Activated CD8-positive, alpha-beta T cell treated with anti-CD3 and anti-CD28 coated beads for 36 hours (primary cell): ENCODE measurements around the gene RPL22. TPM values are rescaled to one million over a fixed set of nuclear protein-coding genes. Genes with fewer than 3 reads are reported as not detected.

Source experiments
- ATAC-seq: fragments of 200-7000 bp; cut with Tn5 transposase; one replicate; pipeline ENCODE4 v1.10.0; 2021; ENCODE audit warnings: mild to moderate bottlenecking, moderate library complexity
- CTCF ChIA-PET: fragments of 350-600 bp; sonication (Branson Sonifier 250); formaldehyde crosslinking; loops from one replicate; lab custom pipeline; 2021; ENCODE audit warnings: antibody characterized with exemption; lab: Charles Lee
- POLR2A ChIA-PET: fragments of 350-600 bp; sonication (Branson Sonifier 250); formaldehyde crosslinking; loops from one replicate; lab custom pipeline; 2021; ENCODE audit warnings: antibody characterized with exemption; lab: Charles Lee
- DNase-seq: peaks from one replicate; pipeline ENCODE4 v3.0.0-alpha.2; 2020
- H3K27ac Mint-ChIP-seq: one replicate; pipeline ENCODE4 v1.8.0; 2021; ENCODE audit warnings: mild to moderate bottlenecking, mixed read lengths
- H3K27me3 Mint-ChIP-seq: one replicate; pipeline ENCODE4 v1.8.0; 2021; ENCODE audit warnings: mixed read lengths
- H3K36me3 Mint-ChIP-seq: one replicate; pipeline ENCODE4 v1.8.0; 2021; ENCODE audit warnings: low read depth, mixed read lengths
- H3K4me1 Mint-ChIP-seq: one replicate; pipeline ENCODE4 v1.8.0; 2021; ENCODE audit warnings: low read depth, mixed read lengths
- H3K4me3 Mint-ChIP-seq: one replicate; pipeline ENCODE4 v1.8.0; 2021; ENCODE audit warnings: mild to moderate bottlenecking, moderate library complexity, mixed read lengths
- H3K9me3 Mint-ChIP-seq: one replicate; pipeline ENCODE4 v1.8.0; 2021; ENCODE audit warnings: mixed read lengths
- intact Hi-C: fragments of 100-400 bp; cut with micrococcal nuclease; formaldehyde crosslinking; loops from one replicate; pipeline ENCODE4 v1.10.0; 2022
- total RNA-seq, 2 experiments: library from RNA; stranded (reverse); gene quantifications; one replicate each; pipeline ENCODE4 v1.2.3, GENCODE V29; 2021
- TF ChIP-seq, protein P1 (sequence below): fragments of 200-600 bp; IDR thresholded peaks from one replicate; pipeline ENCODE4 v1.8.0; 2022; ENCODE audit warnings: antibody characterized with exemption, mild to moderate bottlenecking

Gene RPL22
- total RNA-seq, 2 experiments from 2014 or later = 372 to 473 TPM

DNA sequence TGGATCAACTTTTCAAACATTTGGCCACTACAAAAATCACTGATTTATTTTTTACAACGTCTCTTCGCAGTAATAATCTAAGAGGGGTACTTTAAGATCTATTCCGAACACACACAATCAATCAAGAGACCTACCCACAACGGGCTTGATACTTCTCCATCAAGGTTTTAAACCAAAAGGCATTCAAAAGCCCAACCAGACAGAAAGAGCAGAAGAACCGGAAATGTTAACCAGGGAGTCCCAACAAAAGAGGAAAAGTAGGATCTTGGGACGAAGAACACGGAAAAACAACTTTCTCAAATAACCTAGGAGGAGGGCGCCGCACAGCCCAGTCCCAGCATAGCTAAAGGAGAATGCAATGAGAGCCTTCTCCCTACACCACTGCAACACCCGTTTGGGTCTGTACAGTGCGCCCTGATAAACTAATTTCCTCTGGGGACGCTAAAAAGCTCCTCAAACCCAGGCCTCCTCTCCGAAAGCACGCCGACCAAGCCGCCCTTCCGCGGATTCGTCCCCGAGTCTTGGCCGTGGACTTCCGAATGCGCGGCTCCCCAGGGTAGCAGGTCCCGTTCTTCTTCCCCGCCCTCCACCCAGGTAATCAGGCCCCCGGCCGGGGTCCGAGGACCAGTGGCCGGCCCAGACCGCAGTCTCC is 623 bp downstream of the RPL22 start:
- Mint-ChIP-seq H3K4me1 (peaks cover 42% of the 10 kb centered on the region), H3K36me3 (peaks cover 40% of the 10 kb centered on the region), H3K27me3 (no peaks in the 10 kb centered on the region), H3K4me3 (peak overlapping the region; percentile 94), H3K9me3 (no peaks in the 10 kb centered on the region), H3K27ac (peak overlapping the region; percentile 90)
- ChIA-PET CTCF (interaction anchor here (0.8 to 2.1 kb wide), 4 partner anchors 8 to 48 kb away, joined by 3 to 14 read pairs (median 4); no protein-coding TSS in a partner anchor), POLR2A (interaction anchor here (0.5 to 4.0 kb wide), 6 partner anchors 9 to 134 kb away, joined by 3 to 32 read pairs (median 4); no protein-coding TSS in a partner anchor)
- TF ChIP-seq, protein P1, sequence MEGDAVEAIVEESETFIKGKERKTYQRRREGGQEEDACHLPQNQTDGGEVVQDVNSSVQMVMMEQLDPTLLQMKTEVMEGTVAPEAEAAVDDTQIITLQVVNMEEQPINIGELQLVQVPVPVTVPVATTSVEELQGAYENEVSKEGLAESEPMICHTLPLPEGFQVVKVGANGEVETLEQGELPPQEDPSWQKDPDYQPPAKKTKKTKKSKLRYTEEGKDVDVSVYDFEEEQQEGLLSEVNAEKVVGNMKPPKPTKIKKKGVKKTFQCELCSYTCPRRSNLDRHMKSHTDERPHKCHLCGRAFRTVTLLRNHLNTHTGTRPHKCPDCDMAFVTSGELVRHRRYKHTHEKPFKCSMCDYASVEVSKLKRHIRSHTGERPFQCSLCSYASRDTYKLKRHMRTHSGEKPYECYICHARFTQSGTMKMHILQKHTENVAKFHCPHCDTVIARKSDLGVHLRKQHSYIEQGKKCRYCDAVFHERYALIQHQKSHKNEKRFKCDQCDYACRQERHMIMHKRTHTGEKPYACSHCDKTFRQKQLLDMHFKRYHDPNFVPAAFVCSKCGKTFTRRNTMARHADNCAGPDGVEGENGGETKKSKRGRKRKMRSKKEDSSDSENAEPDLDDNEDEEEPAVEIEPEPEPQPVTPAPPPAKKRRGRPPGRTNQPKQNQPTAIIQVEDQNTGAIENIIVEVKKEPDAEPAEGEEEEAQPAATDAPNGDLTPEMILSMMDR = no peak
- peak; percentile 2 for ATAC-seq
- intact Hi-C loops = no loop called here
- peak; percentile 32 for DNase-seq

DNA sequence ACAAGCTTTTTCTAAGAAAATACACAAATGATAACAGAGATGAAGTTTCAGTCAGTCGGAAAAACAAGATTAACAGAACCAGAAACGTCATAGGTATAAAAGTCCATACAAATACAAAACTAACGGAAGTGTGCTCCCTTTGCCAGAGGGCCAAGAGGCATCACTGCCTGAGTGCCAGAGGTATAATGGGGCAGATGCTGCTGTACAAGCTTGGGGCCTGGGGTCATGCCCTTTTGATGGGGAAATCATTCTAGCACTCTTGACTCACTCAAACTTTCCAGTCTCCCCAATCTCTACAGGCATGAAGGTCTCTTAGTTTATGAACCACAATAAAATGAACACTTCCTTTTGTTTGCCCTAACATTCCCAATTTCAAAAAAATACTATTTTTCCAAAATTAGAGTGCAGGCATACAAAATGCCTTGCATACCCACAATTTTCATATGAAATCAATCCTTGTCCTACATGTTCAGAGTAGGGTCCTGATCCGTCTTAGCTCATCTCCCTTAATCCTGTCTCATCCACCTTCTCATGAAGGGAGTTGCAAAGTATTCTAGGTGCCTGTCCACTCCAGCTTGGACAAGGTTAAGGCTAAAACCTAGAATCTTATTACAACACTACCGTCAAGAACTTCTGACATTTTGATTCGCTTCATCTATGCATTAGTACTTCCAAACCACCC is 1.5 kb downstream of the RPL22 start:
- POLR2A ChIA-PET = interaction anchor here (0.9 to 4.0 kb wide), 5 partner anchors 9 to 37 kb away, joined by 3 to 32 read pairs (median 5); no protein-coding TSS in a partner anchor
- Mint-ChIP-seq H3K27me3 (no peaks in the 10 kb centered on the region), H3K9me3 (no peaks in the 10 kb centered on the region), H3K4me1 (peaks cover 44% of the 10 kb centered on the region), H3K27ac (peak overlapping the region; percentile 90), H3K36me3 (peaks cover 44% of the 10 kb centered on the region), H3K4me3 (peak overlapping the region; percentile 94)
- intact Hi-C loops = no loop called here
- CTCF ChIA-PET = interaction anchor here (0.8 to 2.1 kb wide), 3 partner anchors 9 to 15 kb away, joined by 3 to 14 read pairs (median 4); no protein-coding TSS in a partner anchor
- TF ChIP-seq, protein P1 = no peak
- no peak for ATAC-seq
- DNase-seq = peak; percentile 44

DNA sequence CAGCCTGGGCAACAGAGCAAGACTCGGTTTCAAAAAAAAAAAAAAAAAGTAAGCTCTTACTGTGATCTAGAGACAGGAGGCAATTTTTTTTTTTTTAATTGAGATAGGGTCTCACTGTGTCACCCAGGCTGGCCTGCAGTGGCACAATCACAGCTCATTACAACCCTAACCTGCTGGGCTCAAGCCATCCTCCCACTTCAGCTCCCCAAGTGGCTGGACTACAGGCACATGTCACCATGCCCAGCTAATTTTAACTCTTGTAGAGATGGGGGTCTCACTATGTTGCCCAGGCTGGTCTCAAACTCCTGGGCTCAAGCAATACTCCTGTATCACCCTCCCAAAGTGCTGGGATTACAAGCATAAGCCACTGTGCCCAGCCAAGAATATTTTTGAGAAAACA is 7.4 kb downstream of the RPL22 start:
- intact Hi-C loops = no loop called here
- no peak for DNase-seq
- Mint-ChIP-seq H3K9me3 (no peaks in the 10 kb centered on the region), H3K4me1 (peaks cover 36% of the 10 kb centered on the region), H3K27ac (no peak overlapping the region), H3K27me3 (no peaks in the 10 kb centered on the region), H3K4me3 (no peak overlapping the region), H3K36me3 (peaks cover 54% of the 10 kb centered on the region)
- POLR2A ChIA-PET = interaction anchor here (0.6 to 1.2 kb wide), 4 partner anchors 10 to 48 kb away, joined by 3 to 6 read pairs (median 4); partner anchors contain the start of gene ICMT
- no peak for ATAC-seq
- TF ChIP-seq, protein P1 = no peak
- CTCF ChIA-PET = interaction anchor here (0.9 to 1.2 kb wide), 2 partner anchors 9 to 13 kb away, joined by 3 to 5 read pairs; partner anchors contain the start of gene RNF207

DNA sequence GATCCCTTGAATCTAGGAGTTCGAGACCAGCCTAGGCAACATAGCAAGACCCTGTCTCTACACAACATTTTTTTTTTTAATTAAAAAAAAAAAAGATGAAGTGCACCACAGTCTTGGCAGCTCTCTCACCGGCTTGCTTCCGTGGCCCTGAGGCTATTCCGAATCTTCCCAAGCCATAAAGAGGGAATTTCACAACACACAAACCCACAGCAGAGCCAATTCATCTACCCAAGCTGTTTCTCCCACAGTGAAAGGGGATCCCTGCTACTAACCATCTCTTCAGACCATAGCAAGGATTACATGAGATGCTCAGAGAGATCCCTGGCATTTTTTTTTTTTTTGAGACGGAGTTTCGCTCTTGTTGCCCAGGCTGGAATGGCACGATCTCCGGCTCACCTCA is 10.9 kb downstream of the RPL22 start:
- POLR2A ChIA-PET = interaction anchor here (0.8 to 4.5 kb wide), 3 partner anchors 10 to 16 kb away, joined by 3 to 32 read pairs (median 3); partner anchors contain the start of gene RPL22
- DNase-seq = no peak
- CTCF ChIA-PET = interaction anchor here (0.9 kb wide), 1 partner anchor 16 kb away, joined by 3 read pairs; no protein-coding TSS in a partner anchor
- H3K4me1 Mint-ChIP-seq = peaks cover 49% of the 10 kb centered on the region
- H3K36me3 Mint-ChIP-seq = peaks cover 57% of the 10 kb centered on the region
- no peak for ATAC-seq
- no peaks in the 10 kb centered on the region for H3K27me3 Mint-ChIP-seq
- TF ChIP-seq, protein P1 = no peak
- no peak overlapping the region for H3K27ac Mint-ChIP-seq
- intact Hi-C loops = no loop called here
- no peak overlapping the region for H3K4me3 Mint-ChIP-seq
- no peaks in the 10 kb centered on the region for H3K9me3 Mint-ChIP-seq
